Measurements from ENCODE around the gene PROZ. TPM values are rescaled to one million over a fixed set of nuclear protein-coding genes. Genes with fewer than 3 reads are reported as not detected.
A peak's percentile ranks its signal among the peaks of the same experiment; 100 is the strongest.

The PROZ gene
- total RNA-seq, 3 donors from 2014 or later (not counting 1 experiment from before 2014, with no cell fraction given) = 0.82 TPM; not detected in 2

- H3K27me3 Mint-ChIP-seq (ENCODE audit: low read depth in 2 of 2) = no peaks in the 10 kb centered on the region
- peaks cover 15 to 51% of the 10 kb centered on the region in 2 donors for H3K4me1 Mint-ChIP-seq
- no peak for ATAC-seq
- no peaks in the 10 kb centered on the region for H3K36me3 Mint-ChIP-seq
- H3K4me3 Mint-ChIP-seq = peak overlapping the region; percentile 21
- intact Hi-C loops (cut with micrococcal nuclease) = no loop called here
- Histone ChIP-seq H3K36me3 (ENCODE audit: control insufficient read depth, insufficient read depth, low read length) (no peaks in the 10 kb centered on the region), H3K27ac (ENCODE audit: low read length) (no peak overlapping the region), H3K9me3 (ENCODE audit: control insufficient read depth, insufficient read depth, low read length) (no peaks in the 10 kb centered on the region), H3K27me3 (ENCODE audit: control insufficient read depth, insufficient read depth, low read length) (no peaks in the 10 kb centered on the region), H3K4me3 (ENCODE audit: low read length) (no peak overlapping the region), H3K4me1 (ENCODE audit: control insufficient read depth, insufficient read depth, low read length) (peaks cover 40% of the 10 kb centered on the region)
- H3K27ac Mint-ChIP-seq = peak overlapping the region in 1 of 2 donors; percentile 100
- 97% methylated on average over 13 of the region's 13 CpGs for whole genome bisulfite sequencing (ENCODE audit: insufficient coverage)
- H3K9me3 Mint-ChIP-seq = peaks cover 2 to 3% of the 10 kb centered on the region in 2 donors
- TF ChIP-seq, protein P1, sequence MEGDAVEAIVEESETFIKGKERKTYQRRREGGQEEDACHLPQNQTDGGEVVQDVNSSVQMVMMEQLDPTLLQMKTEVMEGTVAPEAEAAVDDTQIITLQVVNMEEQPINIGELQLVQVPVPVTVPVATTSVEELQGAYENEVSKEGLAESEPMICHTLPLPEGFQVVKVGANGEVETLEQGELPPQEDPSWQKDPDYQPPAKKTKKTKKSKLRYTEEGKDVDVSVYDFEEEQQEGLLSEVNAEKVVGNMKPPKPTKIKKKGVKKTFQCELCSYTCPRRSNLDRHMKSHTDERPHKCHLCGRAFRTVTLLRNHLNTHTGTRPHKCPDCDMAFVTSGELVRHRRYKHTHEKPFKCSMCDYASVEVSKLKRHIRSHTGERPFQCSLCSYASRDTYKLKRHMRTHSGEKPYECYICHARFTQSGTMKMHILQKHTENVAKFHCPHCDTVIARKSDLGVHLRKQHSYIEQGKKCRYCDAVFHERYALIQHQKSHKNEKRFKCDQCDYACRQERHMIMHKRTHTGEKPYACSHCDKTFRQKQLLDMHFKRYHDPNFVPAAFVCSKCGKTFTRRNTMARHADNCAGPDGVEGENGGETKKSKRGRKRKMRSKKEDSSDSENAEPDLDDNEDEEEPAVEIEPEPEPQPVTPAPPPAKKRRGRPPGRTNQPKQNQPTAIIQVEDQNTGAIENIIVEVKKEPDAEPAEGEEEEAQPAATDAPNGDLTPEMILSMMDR (IDR thresholded peaks at IDR 0.05) = no peak
- DNase-seq = no peak
Observed at GRCh38 chr13:113172419-113172926, 14.0 kb downstream of the PROZ start.

GRCh38 chr13:113176280-113176679 is 17.8 kb downstream of the PROZ start:
- peak in 2 of 3 donors; percentile 96 to 98 for ATAC-seq
- no peaks in the 10 kb centered on the region for H3K9me3 Mint-ChIP-seq
- TF ChIP-seq, protein P1 (IDR thresholded peaks at IDR 0.05) = no peak
- Histone ChIP-seq H3K4me3 (ENCODE audit: low read length) (no peak overlapping the region), H3K9me3 (ENCODE audit: control insufficient read depth, insufficient read depth, low read length) (no peaks in the 10 kb centered on the region), H3K27me3 (ENCODE audit: control insufficient read depth, insufficient read depth, low read length) (no peaks in the 10 kb centered on the region), H3K36me3 (ENCODE audit: control insufficient read depth, insufficient read depth, low read length) (peaks cover 31% of the 10 kb centered on the region), H3K27ac (ENCODE audit: low read length) (peak overlapping the region; percentile 76), H3K4me1 (ENCODE audit: control insufficient read depth, insufficient read depth, low read length) (peaks cover 44% of the 10 kb centered on the region)
- peak overlapping the region; percentile 63 to 100 for H3K27ac Mint-ChIP-seq
- WGBS (ENCODE audit: insufficient coverage) = 32% methylated on average over 4 of the region's 5 CpGs
- H3K4me3 Mint-ChIP-seq = peak overlapping the region; percentile 87
- intact Hi-C loops (cut with micrococcal nuclease) = no loop called here
- H3K27me3 Mint-ChIP-seq (ENCODE audit: low read depth in 2 of 2) = no peaks in the 10 kb centered on the region
- peak in 1 of 2 donors; percentile 91 for DNase-seq
- H3K4me1 Mint-ChIP-seq = peaks cover 10 to 52% of the 10 kb centered on the region in 2 donors
- peaks cover 29% of the 10 kb centered on the region for H3K36me3 Mint-ChIP-seq

DNA sequence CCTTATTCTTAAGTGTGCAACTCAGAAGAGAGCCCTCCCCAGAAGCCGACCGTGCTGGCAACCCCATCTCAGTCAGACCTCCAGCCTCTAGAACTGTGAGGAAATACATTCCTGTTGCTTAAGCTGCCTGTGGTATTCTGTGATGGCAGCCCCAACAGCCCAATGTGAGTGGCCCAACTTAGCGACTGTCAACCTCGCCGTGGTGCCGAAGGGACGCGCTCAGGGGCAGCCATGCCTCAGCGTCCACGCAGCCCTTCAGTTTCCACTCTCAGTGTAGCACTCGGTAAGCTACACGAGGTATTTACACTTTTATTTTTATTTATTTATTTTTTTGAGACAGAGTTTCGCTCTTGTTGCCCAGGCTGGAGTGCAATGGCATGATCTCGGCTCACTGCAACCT is 18.4 kb downstream of the PROZ start:
- DNase-seq (no peak), ATAC-seq (peak in 1 of 3 donors; percentile 8)
- Mint-ChIP-seq H3K4me3 (no peak overlapping the region), H3K9me3 (no peaks in the 10 kb centered on the region), H3K27ac (peak overlapping the region in 1 of 2 donors; percentile 100), H3K27me3 (ENCODE audit: low read depth in 2 of 2) (no peaks in the 10 kb centered on the region), H3K36me3 (peaks cover 32% of the 10 kb centered on the region), H3K4me1 (peaks cover 10 to 54% of the 10 kb centered on the region in 2 donors)
- intact Hi-C loops (cut with micrococcal nuclease) = no loop called here
- peaks cover 31% of the 10 kb centered on the region for H3K36me3 ChIP-seq (ENCODE audit: control insufficient read depth, insufficient read depth, low read length)
- TF ChIP-seq, protein P1 (IDR thresholded peaks at IDR 0.05) = no peak
- H3K9me3 ChIP-seq (ENCODE audit: control insufficient read depth, insufficient read depth, low read length) = no peaks in the 10 kb centered on the region
- H3K4me3 ChIP-seq (ENCODE audit: low read length) = no peak overlapping the region
- 93% methylated on average over 10 of the region's 14 CpGs for WGBS (ENCODE audit: insufficient coverage)
- H3K4me1 ChIP-seq (ENCODE audit: control insufficient read depth, insufficient read depth, low read length) = peaks cover 42% of the 10 kb centered on the region
- H3K27me3 ChIP-seq (ENCODE audit: control insufficient read depth, insufficient read depth, low read length) = no peaks in the 10 kb centered on the region
- peak overlapping the region; percentile 76 for H3K27ac ChIP-seq (ENCODE audit: low read length)
